ENCODE results near the gene PRKAG2.

- no peak for TF ChIP-seq POLR2AphosphoS5 (IDR thresholded peaks at IDR 0.05)
- no peak for TF ChIP-seq CTCF (IDR thresholded peaks at IDR 0.05)
- no peak for TF ChIP-seq POLR2A (IDR thresholded peaks at IDR 0.05)
Observed at GRCh38 chr7:151624246-151624928, 252.5 kb downstream of the PRKAG2 start.

Measured in breast epithelium (tissue), 3 donors.